HG02623 (cell line): Measurements from ENCODE around the gene ZRANB3.
"Not testable (repeated sequence)": the region's sequence is repeated elsewhere in the genome, so short reads cannot be mapped to it uniquely, and the experiment has no call there.

ENCODE experiments used
- ATAC-seq: cut with Tn5 transposase; IDR thresholded peaks from one replicate; pipeline ENCODE4 v1.9.1; 2021; ENCODE audit warnings: moderate library complexity; ENCODE audit not compliant: unreplicated experiment

Gene ZRANB3

DNA sequence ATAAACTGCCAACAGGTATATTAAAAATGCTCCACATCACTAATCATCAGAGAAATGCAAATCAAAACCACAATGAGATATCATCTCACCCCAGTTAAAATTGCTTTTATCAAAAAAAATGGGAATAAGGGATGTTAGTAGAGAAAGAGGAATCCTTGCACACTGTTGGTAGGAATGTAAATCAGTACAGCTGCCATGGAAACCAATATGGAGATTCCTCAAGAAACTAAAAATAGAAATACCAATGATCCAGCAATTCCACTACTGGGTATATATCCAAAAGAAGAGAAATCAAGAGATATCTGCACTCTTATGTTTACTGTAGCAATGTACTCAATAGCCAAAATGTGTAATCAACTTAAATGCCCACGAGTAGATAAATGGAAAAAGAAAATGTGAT is 40.6 kb downstream of the ZRANB3 start:
- no peak for ATAC-seq

DNA sequence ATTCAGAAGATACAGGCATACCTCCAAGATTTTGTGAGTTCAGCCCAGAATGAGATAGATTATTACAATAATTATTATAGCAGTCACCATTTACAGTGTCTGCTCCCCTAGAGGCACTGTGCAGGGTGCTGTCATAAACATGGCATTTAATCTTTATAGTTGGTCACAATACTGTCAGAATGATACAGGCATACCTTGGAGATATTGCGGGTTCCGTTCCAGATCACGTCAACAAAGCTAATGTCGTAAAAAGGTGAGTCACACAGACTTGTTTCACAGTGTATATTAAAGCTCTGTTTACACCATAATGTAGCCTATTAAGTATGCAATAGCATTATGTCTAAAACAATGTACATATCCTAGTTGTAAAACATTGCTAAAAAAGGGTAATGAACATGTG is 45.6 kb downstream of the ZRANB3 start:
- no peak for ATAC-seq

- ATAC-seq: no peak
Measured at GRCh38 chr2:135475128-135475527, 55.9 kb downstream of the ZRANB3 start.

DNA sequence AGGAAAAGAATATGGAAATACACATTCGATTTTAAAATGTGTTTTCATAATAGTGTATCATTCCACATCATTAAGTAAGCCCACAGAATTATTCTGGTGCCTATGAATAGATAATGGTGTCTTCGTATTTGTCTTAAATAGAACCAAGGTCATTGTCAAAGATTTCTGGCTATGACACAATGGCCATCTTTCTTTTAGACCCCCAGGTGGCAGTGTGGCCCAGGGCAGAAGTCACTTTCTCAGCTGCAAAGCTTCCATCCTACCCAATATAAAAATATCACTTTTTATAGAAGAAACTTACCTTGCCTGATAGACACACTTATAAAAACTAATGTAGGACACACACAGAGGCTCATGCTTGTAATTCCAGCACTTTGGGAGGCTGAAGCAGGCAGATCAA is 57.5 kb downstream of the ZRANB3 start:
- no peak for ATAC-seq

GRCh38 chr2:135471106-135471505 is 59.9 kb downstream of the ZRANB3 start:
- ATAC-seq: no peak

DNA sequence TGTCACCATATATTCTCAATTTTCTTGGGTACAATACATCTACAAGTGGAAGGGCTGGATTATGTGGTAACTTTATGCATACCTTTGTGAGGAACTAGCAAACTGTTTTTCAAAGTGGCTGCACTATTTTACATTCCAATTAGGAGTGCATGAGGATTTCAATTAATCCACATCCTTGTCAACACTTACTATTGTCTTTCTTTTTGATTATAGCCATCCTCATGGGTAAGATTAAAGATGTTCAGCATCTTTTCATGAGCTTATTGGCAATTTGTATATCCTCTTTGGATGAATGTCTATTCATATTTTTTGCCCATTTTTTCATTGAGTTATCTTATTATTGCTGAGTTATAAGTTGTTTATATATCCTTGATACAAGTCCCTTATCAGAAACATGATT is 73.7 kb downstream of the ZRANB3 start:
- no peak for ATAC-seq

- no peak for ATAC-seq
Measured at GRCh38 chr2:135456835-135457234, 74.2 kb downstream of the ZRANB3 start.

- no peak for ATAC-seq
Measured at GRCh38 chr2:135456431-135456830, 74.6 kb downstream of the ZRANB3 start.

GRCh38 chr2:135454608-135455007 is 76.4 kb downstream of the ZRANB3 start:
- no peak for ATAC-seq

GRCh38 chr2:135453027-135453426 is 78.0 kb downstream of the ZRANB3 start:
- ATAC-seq: not testable (repeated sequence)

DNA sequence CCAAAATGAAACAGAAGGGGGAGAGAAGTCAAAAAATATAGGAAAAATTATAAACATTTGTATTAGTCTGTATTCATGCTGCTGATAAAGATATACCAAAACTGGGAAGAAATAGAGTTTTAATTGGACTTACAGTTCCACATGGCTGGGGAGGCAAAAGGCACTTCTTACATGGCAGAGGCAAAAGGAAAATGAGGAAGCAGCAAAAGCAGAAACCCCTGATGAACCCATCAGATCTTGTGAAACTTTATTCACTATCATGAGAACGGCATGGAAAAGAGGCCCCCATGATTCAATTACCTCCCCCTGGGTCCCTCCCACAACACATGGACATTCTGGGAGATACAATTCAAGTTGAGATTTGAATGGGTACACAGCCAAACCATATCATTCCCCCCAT is 79.1 kb downstream of the ZRANB3 start:
- no peak for ATAC-seq

GRCh38 chr2:135443013-135443412 is 88.0 kb downstream of the ZRANB3 start:
- not testable (repeated sequence) for ATAC-seq

DNA sequence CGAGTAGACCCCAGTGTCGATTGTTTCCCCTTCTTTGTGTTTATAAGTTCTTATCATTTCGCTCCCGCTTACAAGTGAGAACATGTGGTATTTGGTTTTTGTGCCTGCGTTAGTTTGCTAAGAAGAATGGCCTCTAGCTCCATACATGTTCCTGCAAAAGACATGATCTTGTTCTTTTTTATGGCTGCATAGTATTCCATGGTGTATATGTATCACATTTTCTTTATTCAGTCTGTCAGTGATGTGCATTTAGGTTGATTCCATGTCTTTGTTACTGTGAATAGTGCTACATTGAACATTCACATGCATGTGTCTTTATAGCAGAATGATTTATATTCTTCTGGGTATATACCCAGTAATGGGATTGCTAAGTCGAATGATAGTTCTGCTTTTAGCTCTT is 95.9 kb downstream of the ZRANB3 start:
- not testable (repeated sequence) for ATAC-seq

- no peak for ATAC-seq
Measured at GRCh38 chr2:135424849-135425248, 106.2 kb downstream of the ZRANB3 start.

DNA sequence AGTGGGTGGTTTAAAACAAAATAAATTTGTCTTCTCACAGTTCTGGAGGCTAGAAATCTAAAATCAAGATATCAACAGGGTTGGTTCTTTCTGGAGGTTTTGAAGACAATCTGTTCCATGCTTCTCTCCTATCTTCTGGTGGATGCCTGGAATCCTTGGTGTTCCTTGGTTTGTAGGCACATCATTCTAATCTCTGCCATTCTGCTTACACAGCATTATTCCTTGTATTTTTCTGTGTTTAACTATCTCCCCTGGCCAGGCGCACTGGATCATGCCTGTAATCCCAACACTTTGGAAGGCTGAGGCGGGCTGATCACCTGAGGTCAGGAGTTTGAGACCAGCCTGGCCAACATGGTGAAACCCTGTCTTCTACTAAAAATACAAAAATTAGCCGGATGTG is 108.1 kb downstream of the ZRANB3 start:
- ATAC-seq: no peak

DNA sequence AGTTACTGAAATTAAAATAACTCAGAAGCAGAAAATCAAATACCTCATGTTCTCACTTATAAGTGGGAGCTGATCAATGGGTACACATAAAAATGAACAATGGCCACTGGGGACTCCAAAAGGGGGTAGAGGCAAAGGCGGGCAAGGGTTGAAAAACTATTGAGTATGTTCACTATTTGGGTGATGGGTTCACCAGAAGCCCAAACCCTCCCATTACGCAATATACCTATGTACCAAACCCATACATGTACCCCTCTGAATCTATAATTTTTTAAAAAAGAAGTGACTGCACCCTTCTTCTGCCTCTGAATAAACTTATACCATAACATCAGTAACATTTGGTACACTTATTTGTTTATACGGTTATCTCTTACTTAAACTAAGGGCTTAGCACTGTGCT is 119.4 kb downstream of the ZRANB3 start:
- ATAC-seq: no peak

DNA sequence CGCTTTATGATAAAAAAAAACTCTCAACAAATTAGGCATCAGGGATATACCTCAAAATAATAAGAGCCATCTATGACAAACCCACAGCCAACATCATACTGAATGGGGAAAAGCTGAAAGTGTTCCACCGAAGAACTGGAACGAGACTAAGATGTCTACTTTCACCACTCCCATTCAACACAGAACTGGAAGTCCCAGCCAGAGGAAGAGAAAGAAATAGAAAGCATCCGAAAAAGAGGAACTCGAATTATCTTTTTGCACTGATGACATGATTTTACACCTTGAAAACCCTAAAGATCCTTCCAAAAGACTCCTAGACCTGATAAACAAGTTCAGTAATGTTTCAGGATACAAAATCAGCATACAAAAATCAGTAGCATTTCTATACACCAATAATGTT is 121.6 kb downstream of the ZRANB3 start:
- ATAC-seq: no peak

- not testable (repeated sequence) for ATAC-seq
Measured at GRCh38 chr2:135396259-135396658, 134.8 kb downstream of the ZRANB3 start.

- no peak for ATAC-seq
Measured at GRCh38 chr2:135386993-135387392, 144.0 kb downstream of the ZRANB3 start.

- ATAC-seq: no peak
Measured at GRCh38 chr2:135378591-135378990, 152.4 kb downstream of the ZRANB3 start.

- no peak for ATAC-seq
Measured at GRCh38 chr2:135373702-135374101, 157.3 kb downstream of the ZRANB3 start.

DNA sequence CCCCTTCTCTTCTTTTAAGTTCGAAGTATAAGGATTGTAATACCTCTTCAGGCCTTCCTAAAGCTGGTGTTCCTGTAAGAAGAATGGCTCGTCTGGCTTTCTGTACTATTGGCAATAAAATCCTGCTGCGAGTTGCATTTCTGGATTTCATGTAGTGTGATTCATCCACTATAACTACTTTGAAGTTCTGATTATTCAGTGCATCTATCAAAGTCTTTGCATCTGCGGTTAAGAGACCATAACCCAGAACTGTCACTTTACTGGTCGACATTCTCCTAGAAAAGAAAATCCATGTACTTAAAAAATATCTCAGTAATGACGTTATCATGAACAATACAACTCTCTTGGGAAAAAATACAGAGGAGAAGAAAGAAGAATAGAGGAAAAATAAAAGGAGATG is 181.1 kb downstream of the ZRANB3 start:
- ATAC-seq: no peak

DNA sequence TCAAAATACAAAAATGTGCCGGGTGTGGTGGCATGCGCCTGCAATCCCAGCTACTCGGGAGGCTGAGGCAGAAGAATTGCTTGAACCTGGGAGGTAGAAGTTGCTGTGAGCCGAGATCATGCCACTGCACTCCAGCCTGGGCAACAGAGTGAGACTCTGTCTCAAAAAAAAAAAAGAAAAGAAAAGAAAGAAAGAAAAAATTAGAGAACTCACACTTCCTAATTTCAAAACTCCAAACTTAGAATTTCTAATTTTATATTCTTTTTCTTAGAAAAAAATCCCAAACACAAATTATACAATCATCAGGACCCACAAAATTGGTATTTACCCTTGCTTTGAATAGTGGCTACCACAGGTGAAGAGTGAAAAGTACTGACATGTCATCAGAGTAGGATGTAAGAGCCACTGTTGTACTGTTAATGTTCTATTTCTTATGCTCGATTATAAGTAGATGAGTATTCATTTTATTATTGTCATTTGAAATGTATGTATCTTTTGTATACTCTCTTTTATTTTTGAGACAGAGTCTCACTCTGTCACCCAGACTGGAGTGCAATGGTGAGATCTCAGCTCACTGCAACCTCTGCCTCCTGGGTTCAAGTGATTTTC is 182.8 kb downstream of the ZRANB3 start:
- ATAC-seq: not testable (repeated sequence)
